ENCODE measurements around the gene SPTLC2.

Gene SPTLC2

GRCh38 chr14:77623201-77623600 lies 6.8 kb upstream of the SPTLC2 start:
- no peaks in the 10 kb centered on the region for H3K4me1 ChIP-seq (ENCODE audit: control insufficient read depth, insufficient read depth, low read length)
- no peak overlapping the region for H3K27ac ChIP-seq (ENCODE audit: low read length)

GRCh38 chr14:77622366-77622961 lies 6.0 kb upstream of the SPTLC2 start:
- H3K4me3 ChIP-seq (ENCODE audit: low read length in 2 of 2) = no peak overlapping the region
- no peaks in the 10 kb centered on the region for H3K36me3 ChIP-seq (ENCODE audit: control insufficient read depth in 2 of 2, insufficient read depth in 2 of 2, low read length in 2 of 2)
- no peak overlapping the region for H3K27ac ChIP-seq (ENCODE audit: low read length)
- no peaks in the 10 kb centered on the region for H3K27me3 ChIP-seq (ENCODE audit: control insufficient read depth in 1 of 2, insufficient read depth in 2 of 2, low read length in 2 of 2)
- H3K4me1 ChIP-seq (ENCODE audit: control insufficient read depth, insufficient read depth, low read length) = no peaks in the 10 kb centered on the region
- no peaks in the 10 kb centered on the region for H3K9me3 ChIP-seq (ENCODE audit: control insufficient read depth in 2 of 2, low read length in 2 of 2)
- no peak overlapping the region for H3K9ac ChIP-seq (ENCODE audit: low read length in 2 of 2)

More at GRCh38 chr14:77623201-77623600, 6.8 kb upstream of the SPTLC2 start:
- Histone ChIP-seq H3K9ac (ENCODE audit: low read length in 2 of 2) (no peak overlapping the region), H3K36me3 (ENCODE audit: control insufficient read depth in 2 of 2, insufficient read depth in 2 of 2, low read length in 2 of 2) (no peaks in the 10 kb centered on the region), H3K27me3 (ENCODE audit: control insufficient read depth in 1 of 2, insufficient read depth in 2 of 2, low read length in 2 of 2) (no peaks in the 10 kb centered on the region), H3K4me3 (ENCODE audit: low read length in 2 of 2) (no peak overlapping the region), H3K9me3 (ENCODE audit: control insufficient read depth in 2 of 2, low read length in 2 of 2) (no peaks in the 10 kb centered on the region)

- H3K4me3 ChIP-seq (ENCODE audit: low read length in 2 of 2) = no peak overlapping the region
- no peaks in the 10 kb centered on the region for H3K9me3 ChIP-seq (ENCODE audit: control insufficient read depth in 2 of 2, low read length in 2 of 2)
- no peaks in the 10 kb centered on the region for H3K36me3 ChIP-seq (ENCODE audit: control insufficient read depth in 2 of 2, insufficient read depth in 2 of 2, low read length in 2 of 2)
- H3K27me3 ChIP-seq (ENCODE audit: control insufficient read depth in 1 of 2, insufficient read depth in 2 of 2, low read length in 2 of 2) = no peaks in the 10 kb centered on the region
- no peak overlapping the region for H3K9ac ChIP-seq (ENCODE audit: low read length in 2 of 2)
- H3K27ac ChIP-seq (ENCODE audit: low read length) = no peak overlapping the region
- peaks cover 8% of the 10 kb centered on the region for H3K4me1 ChIP-seq (ENCODE audit: control insufficient read depth, insufficient read depth, low read length)
These were observed 3.9 kb upstream of the SPTLC2 start for GRCh38 chr14:77620222-77620870.

GRCh38 chr14:77618381-77618970 lies 2.0 kb upstream of the SPTLC2 start:
- Histone ChIP-seq H3K9ac (ENCODE audit: low read length in 2 of 2) (no peak overlapping the region), H3K4me3 (ENCODE audit: low read length in 2 of 2) (no peak overlapping the region), H3K27me3 (ENCODE audit: control insufficient read depth in 1 of 2, insufficient read depth in 2 of 2, low read length in 2 of 2) (no peaks in the 10 kb centered on the region), H3K27ac (ENCODE audit: low read length) (no peak overlapping the region), H3K9me3 (ENCODE audit: control insufficient read depth in 2 of 2, low read length in 2 of 2) (no peaks in the 10 kb centered on the region), H3K36me3 (ENCODE audit: control insufficient read depth in 2 of 2, insufficient read depth in 2 of 2, low read length in 2 of 2) (no peaks in the 10 kb centered on the region), H3K4me1 (ENCODE audit: control insufficient read depth, insufficient read depth, low read length) (peaks cover 12% of the 10 kb centered on the region)

- Histone ChIP-seq H3K27ac (ENCODE audit: low read length) (peak overlapping the region; percentile 43), H3K4me1 (ENCODE audit: control insufficient read depth, insufficient read depth, low read length) (peaks cover 12% of the 10 kb centered on the region), H3K9me3 (ENCODE audit: control insufficient read depth in 2 of 2, low read length in 2 of 2) (no peaks in the 10 kb centered on the region), H3K4me3 (ENCODE audit: low read length in 2 of 2) (peak overlapping the region; percentile 53 to 81), H3K36me3 (ENCODE audit: control insufficient read depth in 2 of 2, insufficient read depth in 2 of 2, low read length in 2 of 2) (no peaks in the 10 kb centered on the region), H3K27me3 (ENCODE audit: control insufficient read depth in 1 of 2, insufficient read depth in 2 of 2, low read length in 2 of 2) (no peaks in the 10 kb centered on the region), H3K9ac (ENCODE audit: low read length in 2 of 2) (peak overlapping the region; percentile 68 to 72)
These were observed 344 bp downstream of the SPTLC2 start for GRCh38 chr14:77616133-77616453.

- Histone ChIP-seq H3K4me1 (ENCODE audit: control insufficient read depth, insufficient read depth, low read length) (peaks cover 12% of the 10 kb centered on the region), H3K4me3 (ENCODE audit: low read length in 2 of 2) (peak overlapping the region; percentile 53 to 81), H3K9me3 (ENCODE audit: control insufficient read depth in 2 of 2, low read length in 2 of 2) (no peaks in the 10 kb centered on the region), H3K27ac (ENCODE audit: low read length) (peak overlapping the region; percentile 43), H3K27me3 (ENCODE audit: control insufficient read depth in 1 of 2, insufficient read depth in 2 of 2, low read length in 2 of 2) (no peaks in the 10 kb centered on the region), H3K9ac (ENCODE audit: low read length in 2 of 2) (peak overlapping the region; percentile 68 to 72), H3K36me3 (ENCODE audit: control insufficient read depth in 2 of 2, insufficient read depth in 2 of 2, low read length in 2 of 2) (no peaks in the 10 kb centered on the region)
These were observed 890 bp downstream of the SPTLC2 start for GRCh38 chr14:77615361-77616132.

GRCh38 chr14:77613201-77613600 lies 3.2 kb downstream of the SPTLC2 start:
- H3K36me3 ChIP-seq (ENCODE audit: control insufficient read depth in 2 of 2, insufficient read depth in 2 of 2, low read length in 2 of 2) = no peaks in the 10 kb centered on the region
- no peaks in the 10 kb centered on the region for H3K27me3 ChIP-seq (ENCODE audit: control insufficient read depth in 1 of 2, insufficient read depth in 2 of 2, low read length in 2 of 2)
- no peaks in the 10 kb centered on the region for H3K9me3 ChIP-seq (ENCODE audit: control insufficient read depth in 2 of 2, low read length in 2 of 2)
- H3K9ac ChIP-seq (ENCODE audit: low read length in 2 of 2) = no peak overlapping the region
- no peak overlapping the region for H3K27ac ChIP-seq (ENCODE audit: low read length)
- peaks cover 12% of the 10 kb centered on the region for H3K4me1 ChIP-seq (ENCODE audit: control insufficient read depth, insufficient read depth, low read length)
- H3K4me3 ChIP-seq (ENCODE audit: low read length in 2 of 2) = no peak overlapping the region

- H3K9me3 ChIP-seq (ENCODE audit: control insufficient read depth in 2 of 2, low read length in 2 of 2) = no peaks in the 10 kb centered on the region
- H3K36me3 ChIP-seq (ENCODE audit: control insufficient read depth in 2 of 2, insufficient read depth in 2 of 2, low read length in 2 of 2) = no peaks in the 10 kb centered on the region
- no peak overlapping the region for H3K4me3 ChIP-seq (ENCODE audit: low read length in 2 of 2)
- H3K9ac ChIP-seq (ENCODE audit: low read length in 2 of 2) = no peak overlapping the region
- H3K4me1 ChIP-seq (ENCODE audit: control insufficient read depth, insufficient read depth, low read length) = peaks cover 12% of the 10 kb centered on the region
- no peaks in the 10 kb centered on the region for H3K27me3 ChIP-seq (ENCODE audit: control insufficient read depth in 1 of 2, insufficient read depth in 2 of 2, low read length in 2 of 2)
- no peak overlapping the region for H3K27ac ChIP-seq (ENCODE audit: low read length)
These were observed 4.3 kb downstream of the SPTLC2 start for GRCh38 chr14:77612011-77612620.

GRCh38 chr14:77610553-77610952 lies 5.9 kb downstream of the SPTLC2 start:
- no peaks in the 10 kb centered on the region for H3K27me3 ChIP-seq (ENCODE audit: control insufficient read depth in 1 of 2, insufficient read depth in 2 of 2, low read length in 2 of 2)
- H3K27ac ChIP-seq (ENCODE audit: low read length) = no peak overlapping the region
- no peak overlapping the region for H3K9ac ChIP-seq (ENCODE audit: low read length in 2 of 2)
- H3K9me3 ChIP-seq (ENCODE audit: control insufficient read depth in 2 of 2, low read length in 2 of 2) = no peaks in the 10 kb centered on the region
- H3K4me3 ChIP-seq (ENCODE audit: low read length in 2 of 2) = no peak overlapping the region
- no peaks in the 10 kb centered on the region for H3K36me3 ChIP-seq (ENCODE audit: control insufficient read depth in 2 of 2, insufficient read depth in 2 of 2, low read length in 2 of 2)
- H3K4me1 ChIP-seq (ENCODE audit: control insufficient read depth, insufficient read depth, low read length) = peaks cover 7% of the 10 kb centered on the region

- Histone ChIP-seq H3K4me1 (ENCODE audit: control insufficient read depth, insufficient read depth, low read length) (peaks cover under 1% of the 10 kb centered on the region), H3K27ac (ENCODE audit: low read length) (no peak overlapping the region), H3K36me3 (ENCODE audit: control insufficient read depth in 2 of 2, insufficient read depth in 2 of 2, low read length in 2 of 2) (no peaks in the 10 kb centered on the region)
These were observed 6.5 kb downstream of the SPTLC2 start for GRCh38 chr14:77609922-77610321.

More at GRCh38 chr14:77609922-77610321, 6.5 kb downstream of the SPTLC2 start:
- no peaks in the 10 kb centered on the region for H3K9me3 ChIP-seq (ENCODE audit: control insufficient read depth in 2 of 2, low read length in 2 of 2)
- H3K27me3 ChIP-seq (ENCODE audit: control insufficient read depth in 1 of 2, insufficient read depth in 2 of 2, low read length in 2 of 2) = no peaks in the 10 kb centered on the region
- no peak overlapping the region for H3K4me3 ChIP-seq (ENCODE audit: low read length in 2 of 2)
- no peak overlapping the region for H3K9ac ChIP-seq (ENCODE audit: low read length in 2 of 2)

Data from stomach smooth muscle (tissue), 2 donors.